Ovary (tissue), 3 donors: Measurements from ENCODE around the gene DDX20.

Experiments used
- EP300 ChIP-seq: sonication (generic); formaldehyde crosslinking; IDR thresholded peaks from one replicate; pipeline ENCODE4 v1.6.1; 2017; ENCODE audit warnings: antibody characterized with exemption
- POLR2A ChIP-seq: fragments of 450-650 bp; IDR thresholded peaks from one replicate; pipeline ENCODE4 v1.6.1; 2017; ENCODE audit warnings: antibody characterized with exemption, mild to moderate bottlenecking, moderate library complexity
- TF ChIP-seq, protein P1 (sequence below), 3 donors: fragments of 450-650 bp in 2 of 3; fragments of 200-600 bp in 1 of 3; IDR thresholded peaks; one replicate each; pipeline versions ENCODE4 v1.5.1 to v1.8.0; 2016 to 2022; ENCODE audit warnings: antibody characterized with exemption in 3 of 3, mild to moderate bottlenecking in 1 of 3
- donor health status: DM: no; HTN: no; CAD: no.

GRCh38 chr1:111802110-111802509 lies 46.4 kb downstream of the DDX20 start:
- TF ChIP-seq, protein P1, sequence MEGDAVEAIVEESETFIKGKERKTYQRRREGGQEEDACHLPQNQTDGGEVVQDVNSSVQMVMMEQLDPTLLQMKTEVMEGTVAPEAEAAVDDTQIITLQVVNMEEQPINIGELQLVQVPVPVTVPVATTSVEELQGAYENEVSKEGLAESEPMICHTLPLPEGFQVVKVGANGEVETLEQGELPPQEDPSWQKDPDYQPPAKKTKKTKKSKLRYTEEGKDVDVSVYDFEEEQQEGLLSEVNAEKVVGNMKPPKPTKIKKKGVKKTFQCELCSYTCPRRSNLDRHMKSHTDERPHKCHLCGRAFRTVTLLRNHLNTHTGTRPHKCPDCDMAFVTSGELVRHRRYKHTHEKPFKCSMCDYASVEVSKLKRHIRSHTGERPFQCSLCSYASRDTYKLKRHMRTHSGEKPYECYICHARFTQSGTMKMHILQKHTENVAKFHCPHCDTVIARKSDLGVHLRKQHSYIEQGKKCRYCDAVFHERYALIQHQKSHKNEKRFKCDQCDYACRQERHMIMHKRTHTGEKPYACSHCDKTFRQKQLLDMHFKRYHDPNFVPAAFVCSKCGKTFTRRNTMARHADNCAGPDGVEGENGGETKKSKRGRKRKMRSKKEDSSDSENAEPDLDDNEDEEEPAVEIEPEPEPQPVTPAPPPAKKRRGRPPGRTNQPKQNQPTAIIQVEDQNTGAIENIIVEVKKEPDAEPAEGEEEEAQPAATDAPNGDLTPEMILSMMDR (IDR thresholded peaks at IDR 0.05): no peak
- TF ChIP-seq EP300 (no peak), POLR2A (no peak)
